Suprapubic skin (tissue), 4 donors: ENCODE data around the gene ATXN3. TPM values are rescaled to one million over a fixed set of nuclear protein-coding genes. Genes with fewer than 3 reads are reported as not detected.

Source experiments
- DNase-seq, 2 donors: peaks; one replicate each; pipeline ENCODE4 v3.0.0-alpha.2; 2019; ENCODE audit warnings: low spot score in 2 of 2
- H3K27ac ChIP-seq: fragments of 200-600 bp; sonication (generic); one replicate; pipeline ENCODE4 v1.5.1; 2019
- H3K27me3 ChIP-seq: fragments of 200-600 bp; sonication (generic); one replicate; pipeline ENCODE4 v1.5.1; 2019
- H3K36me3 ChIP-seq: fragments of 200-600 bp; sonication (generic); one replicate; pipeline ENCODE4 v1.5.1; 2019
- H3K4me1 ChIP-seq: fragments of 200-600 bp; sonication (generic); one replicate; pipeline ENCODE4 v1.5.1; 2019
- H3K4me3 ChIP-seq: fragments of 200-600 bp; sonication (generic); one replicate; pipeline ENCODE4 v1.5.1; 2019; ENCODE audit warnings: mild to moderate bottlenecking
- H3K9me3 ChIP-seq: fragments of 200-600 bp; sonication (generic); one replicate; pipeline ENCODE4 v1.5.1; 2019
- CTCF ChIP-seq, 2 donors: fragments of 200-600 bp in 1 of 2; fragments of 450-650 bp in 1 of 2; sonication (generic) in 1 of 2; IDR thresholded peaks; one replicate each; pipeline ENCODE4 v1.5.1; 2016 to 2019; ENCODE audit warnings: antibody characterized with exemption in 2 of 2, mild to moderate bottlenecking in 1 of 2, moderate library complexity in 1 of 2
- EP300 ChIP-seq: sonication (generic); formaldehyde crosslinking; IDR thresholded peaks from one replicate; pipeline ENCODE4 v1.6.1; 2017; ENCODE audit warnings: antibody characterized with exemption
- POLR2A ChIP-seq, 2 donors: fragments of 450-650 bp; IDR thresholded peaks; one replicate each; pipeline ENCODE4 v1.6.1; 2017; ENCODE audit warnings: antibody characterized with exemption in 2 of 2, mild to moderate bottlenecking in 2 of 2, moderate library complexity in 2 of 2
- POLR2AphosphoS5 ChIP-seq, 3 donors: sonication (generic); formaldehyde crosslinking; IDR thresholded peaks; one replicate each; pipeline ENCODE4 v1.6.1; 2017; ENCODE audit warnings: antibody characterized with exemption in 3 of 3
- WGBS: methylation state at CpG from one replicate; pipeline ENCODE4 v1.1.5; 2018; 5-methylcytosine and 5-hydroxymethylcytosine counted together
- total RNA-seq, 4 donors: library from RNA; depleted of rRNA; stranded (reverse); fragments of >200 nt; gene quantifications; one replicate each; pipeline ENCODE4 v1.1.0, GENCODE V29; 2016

Gene ATXN3
- total RNA-seq, 4 donors from 2014 or later, result 35.2 to 76.9 (median 39.1) TPM

- Histone ChIP-seq H3K36me3 (peaks cover 50% of the 10 kb centered on the region), H3K27ac (no peak overlapping the region), H3K27me3 (no peaks in the 10 kb centered on the region), H3K9me3 (no peaks in the 10 kb centered on the region), H3K4me1 (no peaks in the 10 kb centered on the region), H3K4me3 (no peak overlapping the region)
- no peak for TF ChIP-seq CTCF (IDR thresholded peaks at IDR 0.05)
- no peak for TF ChIP-seq POLR2AphosphoS5 (IDR thresholded peaks at IDR 0.05)
- no peak for TF ChIP-seq EP300
- no peak for DNase-seq
These were observed 92.3 kb downstream of the ATXN3 start for GRCh38 chr14:92014040-92014439.

GRCh38 chr14:92012121-92012748 lies 94.1 kb downstream of the ATXN3 start:
- Histone ChIP-seq H3K27ac (no peak overlapping the region), H3K27me3 (no peaks in the 10 kb centered on the region), H3K9me3 (no peaks in the 10 kb centered on the region), H3K4me3 (no peak overlapping the region), H3K36me3 (peaks cover 61% of the 10 kb centered on the region), H3K4me1 (no peaks in the 10 kb centered on the region)
- TF ChIP-seq POLR2A (IDR thresholded peaks at IDR 0.05) (no peak), CTCF (IDR thresholded peaks at IDR 0.05) (no peak), EP300 (no peak), POLR2AphosphoS5 (IDR thresholded peaks at IDR 0.05) (no peak)
- WGBS, result 82% methylated on average over 4 of the region's 4 CpGs
- DNase-seq, result no peak

- H3K27me3 ChIP-seq, result no peaks in the 10 kb centered on the region
- H3K4me1 ChIP-seq, result no peaks in the 10 kb centered on the region
- H3K36me3 ChIP-seq, result peaks cover 63% of the 10 kb centered on the region
- 95% methylated on average over 3 of the region's 3 CpGs for WGBS
- no peak overlapping the region for H3K4me3 ChIP-seq
- no peaks in the 10 kb centered on the region for H3K9me3 ChIP-seq
- H3K27ac ChIP-seq, result no peak overlapping the region
- TF ChIP-seq EP300 (no peak), POLR2A (IDR thresholded peaks at IDR 0.05) (no peak), POLR2AphosphoS5 (IDR thresholded peaks at IDR 0.05) (no peak), CTCF (IDR thresholded peaks at IDR 0.05) (no peak)
- DNase-seq, result no peak
These were observed 95.7 kb downstream of the ATXN3 start for GRCh38 chr14:92010644-92011043.

- no peak for DNase-seq
- Histone ChIP-seq H3K4me1 (no peaks in the 10 kb centered on the region), H3K27ac (no peak overlapping the region), H3K9me3 (no peaks in the 10 kb centered on the region), H3K36me3 (peaks cover 63% of the 10 kb centered on the region), H3K27me3 (no peaks in the 10 kb centered on the region), H3K4me3 (no peak overlapping the region)
- TF ChIP-seq POLR2A (IDR thresholded peaks at IDR 0.05) (no peak), POLR2AphosphoS5 (IDR thresholded peaks at IDR 0.05) (no peak), CTCF (IDR thresholded peaks at IDR 0.05) (no peak), EP300 (no peak)
- WGBS, result 63% methylated on average over 1 of the region's 1 CpG
These were observed 96.8 kb downstream of the ATXN3 start for GRCh38 chr14:92009604-92010003.

Other genes starting within 250 kb of the ATXN3 start
- 10 to 100 TPM; 28.0 to 61.7 (median 33.4) TPM for gene TC2N, start 239.0 kb downstream of the ATXN3 start, total RNA-seq
- 10 to 100 TPM; 20.3 to 44.3 (median 37.2) TPM for gene FBLN5, start 158.9 kb downstream of the ATXN3 start, total RNA-seq
- gene TRIP11, start 66.5 kb downstream of the ATXN3 start, total RNA-seq, result 10 to 100 TPM; 23.3 to 59.1 (median 36.9) TPM
- gene NDUFB1, start 15.1 kb upstream of the ATXN3 start, total RNA-seq, result 100 to 1,000 TPM; 140 to 234 (median 201) TPM
- gene CPSF2, start 15.4 kb upstream of the ATXN3 start, total RNA-seq, result 10 to 100 TPM; 13.0 to 39.6 (median 32.3) TPM
- under 1 TPM; 0.11 to 0.57 (median 0.34) TPM for gene SLC24A4, start 216.6 kb upstream of the ATXN3 start, total RNA-seq